Measurements from ENCODE around the gene ABCG4. TPM values are rescaled to one million over a fixed set of nuclear protein-coding genes. Genes with fewer than 3 reads are reported as not detected.

Gene ABCG4
- total RNA-seq, 2 donors from 2014 or later: 1.4 to 1.8 TPM

DNA sequence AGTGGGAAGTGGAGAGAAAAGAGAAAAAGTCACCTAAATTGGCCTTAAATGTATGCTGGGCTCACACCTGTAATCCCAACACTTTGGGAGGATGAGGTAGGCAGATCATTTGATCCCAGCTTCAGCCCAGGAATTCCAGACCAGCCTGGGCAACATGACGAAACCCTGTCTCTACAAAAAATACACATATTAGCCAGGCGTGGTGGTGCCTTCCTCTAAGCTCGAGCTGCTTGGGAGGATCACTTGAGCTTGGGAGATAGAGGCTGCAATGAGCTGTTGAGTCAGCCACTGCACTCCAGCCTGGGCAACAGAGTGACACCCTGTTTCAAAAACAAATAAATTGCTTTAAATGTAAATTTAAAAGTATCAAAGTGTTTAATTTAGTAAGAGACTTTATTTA is 61.2 kb downstream of the ABCG4 start:
- DNase-seq (ENCODE audit: low spot score): no peak
- H3K4me1 ChIP-seq: peaks cover 3 to 44% of the 10 kb centered on the region in 2 donors
- no peak for TF ChIP-seq CTCF (IDR thresholded peaks at IDR 0.05)

More for the DNA sequence above, 61.2 kb downstream of the ABCG4 start:
- Histone ChIP-seq H3K9me3 (no peaks in the 10 kb centered on the region), H3K36me3 (no peaks in the 10 kb centered on the region), H3K27ac (no peak overlapping the region), H3K27me3 (no peaks in the 10 kb centered on the region), H3K4me3 (no peak overlapping the region)

Other genes starting within 250 kb of the ABCG4 start
- 10 to 100 TPM; 17.5 to 43.7 TPM for gene BCL9L, start 223.1 kb upstream of the ABCG4 start, total RNA-seq
- not detected for gene UPK2, start 192.8 kb upstream of the ABCG4 start, total RNA-seq
- gene FOXR1, start 177.3 kb upstream of the ABCG4 start, total RNA-seq: not detected
- gene CENATAC, start 150.9 kb upstream of the ABCG4 start, total RNA-seq: 10 to 100 TPM in 1 of 2 donors, 1 to 10 TPM in 1; 8.7 to 11.9 TPM
- 1,000 to 10,000 TPM in 1 of 2 donors, 100 to 1,000 TPM in 1; 812 to 1,966 TPM for gene RPS25, start 130.7 kb upstream of the ABCG4 start, total RNA-seq
- 10 to 100 TPM; 26.1 to 37.2 TPM for gene TRAPPC4, start 130.3 kb upstream of the ABCG4 start, total RNA-seq
- gene SLC37A4, start 118.2 kb upstream of the ABCG4 start, total RNA-seq: 10 to 100 TPM in 1 of 2 donors, 1 to 10 TPM in 1; 8.2 to 11.1 TPM
- gene HYOU1, start 91.8 kb upstream of the ABCG4 start, total RNA-seq: 10 to 100 TPM; 56.8 to 69.7 TPM
- 10 to 100 TPM; 22.0 to 23.7 TPM for gene VPS11, start 81.2 kb upstream of the ABCG4 start, total RNA-seq
- gene HMBS, start 64.2 kb upstream of the ABCG4 start, total RNA-seq: 10 to 100 TPM in 1 of 2 donors, 1 to 10 TPM in 1; 4.9 to 13.3 TPM
- gene DPAGT1, start 47.2 kb upstream of the ABCG4 start, total RNA-seq: 10 to 100 TPM; 15.8 to 18.6 TPM
- gene C2CD2L, start 41.7 kb upstream of the ABCG4 start, total RNA-seq: 10 to 100 TPM; 10.0 to 14.2 TPM
- gene HINFP, start 27.5 kb upstream of the ABCG4 start, total RNA-seq: 10 to 100 TPM; 11.2 to 18.1 TPM
- 10 to 100 TPM; 16.9 to 24.3 TPM for gene NLRX1, start 19.7 kb downstream of the ABCG4 start, total RNA-seq
- 1 to 10 TPM; 1.7 to 5.6 TPM for gene NHERF4, start 36.4 kb downstream of the ABCG4 start, total RNA-seq
- gene CBL, start 57.3 kb downstream of the ABCG4 start, total RNA-seq: 10 to 100 TPM in 1 of 2 donors, 1 to 10 TPM in 1; 8.5 to 14.5 TPM
- 100 to 1,000 TPM; 356 to 509 TPM for gene MCAM, start 168.1 kb downstream of the ABCG4 start, total RNA-seq
- gene RNF26, start 185.5 kb downstream of the ABCG4 start, total RNA-seq: 10 to 100 TPM in 1 of 2 donors, 1 to 10 TPM in 1; 8.2 to 10.3 TPM
- 10 to 100 TPM; 41.4 to 47.4 TPM for gene C1QTNF5, start 191.8 kb downstream of the ABCG4 start, total RNA-seq
- not detected for gene MFRP, start 197.7 kb downstream of the ABCG4 start, total RNA-seq
- 10 to 100 TPM; 38.9 to 58.7 TPM for gene USP2, start 232.6 kb downstream of the ABCG4 start, total RNA-seq